ENCODE measurements around the gene HEBP1.
A peak's percentile ranks its signal among the peaks of the same experiment; 100 is the strongest.
"Not testable (repeated sequence)": the region's sequence is repeated elsewhere in the genome, so short reads cannot be mapped to it uniquely, and the experiment has no call there.

The HEBP1 gene, protein sequence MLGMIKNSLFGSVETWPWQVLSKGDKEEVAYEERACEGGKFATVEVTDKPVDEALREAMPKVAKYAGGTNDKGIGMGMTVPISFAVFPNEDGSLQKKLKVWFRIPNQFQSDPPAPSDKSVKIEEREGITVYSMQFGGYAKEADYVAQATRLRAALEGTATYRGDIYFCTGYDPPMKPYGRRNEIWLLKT

DNA sequence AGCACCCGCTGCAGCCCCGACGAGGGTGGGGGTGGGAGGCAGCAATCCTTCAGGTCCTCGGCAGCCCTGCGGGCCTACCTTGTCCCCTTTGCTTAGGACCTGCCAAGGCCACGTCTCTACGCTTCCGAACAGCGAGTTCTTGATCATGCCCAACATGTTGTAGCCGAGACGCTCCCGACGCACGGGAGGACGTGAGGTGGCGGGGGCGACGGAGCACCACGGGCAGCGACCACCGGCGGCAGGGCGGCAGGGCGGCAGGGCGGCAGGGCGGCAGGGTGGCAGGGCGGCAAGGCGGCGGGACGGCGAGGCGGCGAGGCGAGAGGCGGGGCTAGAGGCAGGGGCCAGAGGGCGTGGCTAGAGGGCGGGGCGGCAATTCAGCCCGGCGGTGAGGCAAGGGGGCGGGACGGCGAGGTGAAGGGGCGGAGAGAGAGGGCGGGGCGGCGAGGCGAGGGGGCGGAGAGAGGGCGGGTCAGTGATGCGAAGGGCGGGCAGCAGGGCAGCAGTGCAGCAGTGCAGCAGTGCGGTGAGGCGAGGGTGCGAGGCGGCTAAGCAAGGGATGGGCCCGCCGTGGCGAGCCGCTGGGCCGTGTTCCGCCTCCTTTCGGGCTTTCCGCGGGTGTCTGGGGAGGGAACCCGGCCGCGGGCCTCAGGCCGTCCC, at the start of gene HEBP1:
Gene HEBP1 (minus strand): TSS at position 307 of the 657 bp plus-strand sequence. CDS start 151 bp downstream, at position 156.
- Mint-ChIP-seq H3K4me1 (ENCODE audit: low read depth) (peaks cover 34% of the 10 kb centered on the region), H3K9me3 (ENCODE audit: low read depth) (no peaks in the 10 kb centered on the region), H3K4me3 (peak within 1 kb of the TSS; percentile 94), H3K36me3 (no peaks in the 10 kb centered on the region), H3K27ac (peak within 1 kb of the TSS; percentile 22), H3K27me3 (peaks cover 11% of the 10 kb centered on the region)

DNA sequence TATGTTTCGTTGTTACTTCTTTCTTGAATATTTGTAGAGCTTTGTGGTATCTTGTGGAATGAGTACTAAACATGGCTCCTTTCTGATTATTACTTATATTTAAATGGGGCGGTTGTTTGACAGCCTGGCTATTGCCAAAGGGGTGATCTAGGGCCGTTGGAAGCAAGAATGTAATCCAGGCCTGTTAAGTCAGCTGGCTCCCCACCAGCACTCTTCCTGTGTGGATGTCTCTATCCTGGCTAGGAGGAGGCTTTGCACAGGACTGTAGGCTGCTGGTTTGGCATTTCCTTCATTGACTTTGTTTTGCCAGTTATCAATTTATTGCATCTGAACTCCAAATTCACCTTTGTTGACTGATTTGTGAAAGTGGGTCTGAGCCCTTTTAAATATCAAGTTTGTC, 49.8 kb upstream of the HEBP1 start:
- no peaks in the 10 kb centered on the region for H3K27me3 Mint-ChIP-seq
- peaks cover 6% of the 10 kb centered on the region for H3K36me3 Mint-ChIP-seq
- H3K4me3 Mint-ChIP-seq: no peak overlapping the region
- peaks cover 6% of the 10 kb centered on the region for H3K9me3 Mint-ChIP-seq (ENCODE audit: low read depth)
- peaks cover 13% of the 10 kb centered on the region for H3K4me1 Mint-ChIP-seq (ENCODE audit: low read depth)
- no peak overlapping the region for H3K27ac Mint-ChIP-seq

DNA sequence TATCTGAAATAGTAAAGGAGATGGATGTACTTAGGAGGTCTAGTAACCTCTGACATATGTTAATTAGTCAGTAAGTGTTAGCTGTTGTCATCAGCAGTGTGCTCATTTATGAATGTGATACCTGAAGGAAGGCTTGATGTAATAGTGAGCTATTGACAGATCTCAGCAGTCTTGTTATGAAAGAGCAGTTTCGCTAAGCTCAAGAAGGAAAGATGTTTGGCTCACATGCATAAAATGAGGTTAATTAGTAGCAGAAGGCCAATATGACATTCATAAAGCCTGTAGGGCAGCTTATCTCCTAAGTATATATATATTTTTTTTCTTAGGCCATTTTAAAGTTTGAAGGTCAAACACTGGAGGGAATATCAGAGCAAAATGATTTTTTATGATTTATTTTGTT, 46.9 kb upstream of the HEBP1 start:
- peaks cover 4% of the 10 kb centered on the region for H3K36me3 Mint-ChIP-seq
- no peaks in the 10 kb centered on the region for H3K9me3 Mint-ChIP-seq (ENCODE audit: low read depth)
- H3K4me1 Mint-ChIP-seq (ENCODE audit: low read depth): peaks cover 14% of the 10 kb centered on the region
- H3K4me3 Mint-ChIP-seq: no peak overlapping the region
- no peak overlapping the region for H3K27ac Mint-ChIP-seq
- no peaks in the 10 kb centered on the region for H3K27me3 Mint-ChIP-seq

DNA sequence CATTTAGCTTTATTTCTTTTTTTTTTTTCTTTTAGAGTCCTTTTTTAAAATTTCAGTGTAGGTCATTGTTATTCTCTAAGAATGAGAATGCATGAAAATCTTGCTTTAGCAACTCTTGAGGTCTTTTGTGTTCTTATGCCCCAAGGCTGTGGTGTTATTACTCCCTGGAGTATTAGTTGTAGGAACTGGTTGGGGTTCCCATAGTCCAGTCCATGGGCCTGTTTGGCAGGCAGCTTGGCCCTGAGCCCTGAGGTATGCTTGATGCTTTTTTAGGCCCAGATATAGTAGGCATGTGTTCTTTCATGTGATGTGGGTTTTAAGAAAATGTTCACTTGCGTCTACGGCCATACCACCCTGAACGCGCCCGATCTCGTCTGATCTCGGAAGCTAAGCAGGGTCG, 45.8 kb upstream of the HEBP1 start:
- Mint-ChIP-seq H3K36me3 (peaks cover 2% of the 10 kb centered on the region), H3K4me3 (peak overlapping the region; percentile 88), H3K9me3 (ENCODE audit: low read depth) (no peaks in the 10 kb centered on the region), H3K27ac (no peak overlapping the region), H3K4me1 (ENCODE audit: low read depth) (peaks cover 14% of the 10 kb centered on the region), H3K27me3 (no peaks in the 10 kb centered on the region)

DNA sequence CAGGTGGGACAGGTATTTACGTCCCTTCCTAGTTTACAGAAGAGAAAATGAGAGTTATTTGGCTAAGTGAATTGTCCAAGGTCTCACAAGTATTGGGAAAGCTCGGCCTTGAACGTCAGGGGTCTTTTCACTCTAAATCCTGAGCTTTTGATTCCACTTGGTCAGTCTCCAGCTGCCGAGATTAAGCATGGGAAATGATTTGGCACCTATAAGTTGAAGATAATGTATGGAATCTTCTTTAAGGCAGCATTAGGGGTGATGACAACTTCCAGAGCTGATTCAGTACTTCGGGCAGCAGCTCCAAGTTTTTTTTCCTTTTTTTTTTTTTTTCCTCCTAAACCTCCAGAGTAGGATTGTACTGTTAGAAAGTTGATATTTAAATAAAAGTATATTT, 44.8 kb upstream of the HEBP1 start:
- H3K27ac Mint-ChIP-seq: peak overlapping the region; percentile 59
- peaks cover 14% of the 10 kb centered on the region for H3K4me1 Mint-ChIP-seq (ENCODE audit: low read depth)
- no peaks in the 10 kb centered on the region for H3K9me3 Mint-ChIP-seq (ENCODE audit: low read depth)
- H3K4me3 Mint-ChIP-seq: peak overlapping the region; percentile 88
- H3K27me3 Mint-ChIP-seq: no peaks in the 10 kb centered on the region
- no peaks in the 10 kb centered on the region for H3K36me3 Mint-ChIP-seq

DNA sequence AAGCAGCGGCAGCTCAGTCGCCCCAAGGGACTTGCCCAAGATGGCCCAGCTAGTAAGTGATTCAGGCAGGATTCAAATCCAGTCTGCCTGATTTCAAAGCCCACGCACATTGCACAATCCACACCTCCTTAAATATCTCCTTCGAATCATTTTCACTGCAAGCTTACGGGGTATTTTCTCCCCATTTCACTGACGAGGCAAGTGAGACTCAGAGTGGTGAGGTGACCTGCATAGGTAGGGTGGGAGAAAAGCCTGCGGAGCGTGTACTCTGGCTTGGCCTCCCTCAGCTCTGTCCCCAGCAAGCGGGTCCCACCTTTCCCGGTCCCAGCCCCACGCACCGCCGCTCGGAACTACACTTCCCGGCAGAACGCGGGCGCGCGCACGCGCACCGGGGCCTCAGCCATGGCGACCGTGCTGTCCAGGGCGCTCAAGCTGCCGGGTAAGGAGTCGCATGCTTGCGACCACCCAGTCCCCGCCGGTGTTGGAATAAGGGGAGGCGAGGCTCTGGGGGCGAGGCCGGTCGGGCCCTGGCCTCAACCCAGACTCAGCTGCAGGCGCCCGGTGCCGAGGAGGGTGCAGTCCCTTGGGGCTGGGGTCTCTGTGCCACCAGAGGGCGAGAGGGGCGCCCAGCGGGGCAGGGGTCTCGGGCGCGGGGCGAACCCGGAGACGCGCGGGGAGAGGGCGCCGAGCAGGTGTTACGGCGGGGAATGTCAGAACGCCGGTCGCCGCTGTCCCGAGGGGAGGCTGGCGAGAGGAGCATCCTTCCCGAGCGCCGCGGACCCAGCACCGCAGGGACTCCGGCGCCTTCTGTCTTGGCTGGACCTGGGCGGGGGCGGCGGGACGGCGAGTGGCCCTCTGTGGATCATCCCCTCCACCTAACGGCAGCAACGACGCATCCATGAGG, 44.2 kb upstream of the HEBP1 start, which contains the start of gene FAM234B:
Gene FAM234B (plus strand): TSS at position 380 of the 904 bp plus-strand sequence. CDS start 23 bp downstream, at position 403.
- no peaks in the 10 kb centered on the region for H3K9me3 Mint-ChIP-seq (ENCODE audit: low read depth)
- no peaks in the 10 kb centered on the region for H3K36me3 Mint-ChIP-seq
- peak within 1 kb of the TSS; percentile 72 for H3K27ac Mint-ChIP-seq
- H3K27me3 Mint-ChIP-seq: no peaks in the 10 kb centered on the region
- H3K4me3 Mint-ChIP-seq: peak within 1 kb of the TSS; percentile 88
- H3K4me1 Mint-ChIP-seq (ENCODE audit: low read depth): peaks cover 14% of the 10 kb centered on the region

DNA sequence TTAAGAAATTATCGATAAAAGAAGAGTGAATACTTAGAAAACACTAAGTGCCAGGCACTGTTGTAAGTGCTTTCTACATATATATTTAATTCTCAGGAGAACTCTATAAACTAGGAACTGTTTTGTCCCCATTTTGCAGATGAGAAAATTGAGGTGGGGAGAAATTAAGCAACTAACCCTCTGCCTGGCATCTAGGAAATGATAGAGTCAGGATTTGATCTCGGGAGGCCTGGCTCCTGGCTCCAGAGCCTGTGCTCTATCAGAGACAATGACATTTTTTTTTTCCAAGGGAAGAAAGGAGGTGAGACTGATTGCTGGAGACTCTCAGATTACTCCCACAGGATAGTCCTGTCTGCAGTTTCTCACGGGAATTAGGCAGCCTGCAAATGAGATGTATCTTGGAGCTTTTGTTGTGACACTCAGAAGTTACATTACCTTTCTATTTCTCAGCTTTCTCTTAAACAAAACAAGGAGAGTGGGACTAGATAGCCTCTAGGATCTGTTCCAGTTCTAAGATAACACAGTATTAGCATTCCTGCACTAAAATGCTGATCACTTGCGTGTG, 42.7 kb upstream of the HEBP1 start:
- H3K36me3 Mint-ChIP-seq: no peaks in the 10 kb centered on the region
- H3K27ac Mint-ChIP-seq: no peak overlapping the region
- H3K9me3 Mint-ChIP-seq (ENCODE audit: low read depth): no peaks in the 10 kb centered on the region
- peaks cover 14% of the 10 kb centered on the region for H3K4me1 Mint-ChIP-seq (ENCODE audit: low read depth)
- H3K27me3 Mint-ChIP-seq: no peaks in the 10 kb centered on the region
- H3K4me3 Mint-ChIP-seq: peak overlapping the region; percentile 68

DNA sequence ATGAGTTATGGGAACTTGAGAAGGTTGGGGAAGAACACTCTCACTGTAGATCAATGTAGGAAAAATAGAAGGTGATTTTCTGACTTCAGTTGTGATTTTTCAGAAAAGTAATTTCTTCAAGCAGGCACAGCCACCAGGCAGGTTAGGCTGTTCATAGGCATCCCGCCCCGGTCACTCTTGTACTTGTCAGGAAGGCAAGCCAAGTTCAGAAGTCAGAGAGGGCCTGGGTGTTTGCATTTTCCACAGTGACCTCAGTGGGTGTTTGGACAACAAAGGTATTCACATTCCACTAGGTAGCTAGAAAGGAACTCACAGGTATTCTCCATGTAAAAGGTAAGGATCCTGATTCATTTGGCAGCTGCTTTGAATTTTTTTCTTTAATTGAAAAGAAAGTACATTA, 41.2 kb upstream of the HEBP1 start:
- Mint-ChIP-seq H3K4me1 (ENCODE audit: low read depth) (peaks cover 14% of the 10 kb centered on the region), H3K4me3 (no peak overlapping the region), H3K27me3 (no peaks in the 10 kb centered on the region), H3K36me3 (no peaks in the 10 kb centered on the region), H3K27ac (no peak overlapping the region), H3K9me3 (ENCODE audit: low read depth) (no peaks in the 10 kb centered on the region)

DNA sequence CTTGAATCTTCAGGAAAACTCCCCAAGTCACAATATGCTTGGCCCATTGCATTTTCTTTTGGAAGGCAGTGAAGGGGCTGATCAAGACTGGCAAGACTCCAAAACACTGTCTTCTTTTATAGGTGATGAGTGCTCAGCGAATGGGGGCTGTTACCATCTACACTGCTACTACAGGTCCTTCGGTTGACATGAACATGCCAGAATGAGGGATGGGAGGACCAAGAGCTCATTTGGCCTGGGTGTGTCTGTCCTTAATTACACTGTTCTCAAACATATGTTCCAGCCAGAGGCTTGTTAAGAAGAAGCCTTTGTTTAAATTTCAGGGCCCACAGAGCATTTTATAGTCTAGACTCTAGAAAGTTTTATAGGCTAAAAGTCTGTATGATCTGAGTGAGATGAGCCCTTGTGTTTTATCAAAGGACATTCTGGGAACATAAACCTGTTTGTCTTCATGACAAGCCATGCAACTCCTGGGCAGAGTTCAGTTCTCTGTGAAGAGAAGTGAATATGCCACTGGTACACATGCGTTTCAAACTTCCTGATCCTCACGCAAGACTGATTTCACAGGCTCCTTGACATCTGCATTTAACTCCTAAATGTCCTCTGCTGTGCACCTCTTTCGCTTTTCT, 39.4 kb upstream of the HEBP1 start:
- Mint-ChIP-seq H3K4me3 (no peak overlapping the region), H3K27me3 (no peaks in the 10 kb centered on the region), H3K27ac (no peak overlapping the region), H3K9me3 (ENCODE audit: low read depth) (no peaks in the 10 kb centered on the region), H3K4me1 (ENCODE audit: low read depth) (peaks cover 4% of the 10 kb centered on the region), H3K36me3 (no peaks in the 10 kb centered on the region)

DNA sequence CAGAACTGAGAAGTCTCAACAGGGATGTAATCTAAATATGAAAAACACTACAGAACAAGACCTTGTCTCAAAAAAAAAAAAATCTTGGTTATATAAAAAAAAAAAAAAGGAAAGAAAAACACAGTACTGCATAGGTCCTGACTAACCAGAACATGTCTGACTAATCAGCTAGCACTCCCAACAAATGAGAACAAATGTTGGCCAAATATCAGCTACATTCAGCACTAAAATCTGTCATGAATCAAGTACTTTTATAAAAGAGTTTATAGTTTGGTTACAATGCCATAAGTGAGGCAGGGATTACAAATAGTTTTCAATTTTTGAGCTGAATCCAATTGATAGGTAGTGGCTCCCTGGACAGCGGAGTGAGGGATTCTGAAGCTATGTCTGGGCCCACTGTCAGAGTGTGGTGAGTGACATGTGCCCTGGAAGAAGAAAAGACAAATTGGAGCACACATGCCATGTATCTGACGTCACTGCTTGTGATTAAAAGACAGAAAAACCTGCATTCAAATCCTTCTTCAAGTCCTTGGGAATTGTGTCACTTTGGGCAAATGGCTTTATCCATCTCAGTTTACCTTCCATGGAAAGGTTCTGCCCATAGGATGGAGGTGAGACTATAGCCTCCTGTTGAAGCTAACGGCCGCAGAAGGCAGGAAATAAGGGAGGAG, 38.6 kb upstream of the HEBP1 start:
- Mint-ChIP-seq H3K27me3 (no peaks in the 10 kb centered on the region), H3K27ac (no peak overlapping the region), H3K36me3 (no peaks in the 10 kb centered on the region), H3K4me1 (ENCODE audit: low read depth) (no peaks in the 10 kb centered on the region), H3K9me3 (ENCODE audit: low read depth) (no peaks in the 10 kb centered on the region), H3K4me3 (no peak overlapping the region)

DNA sequence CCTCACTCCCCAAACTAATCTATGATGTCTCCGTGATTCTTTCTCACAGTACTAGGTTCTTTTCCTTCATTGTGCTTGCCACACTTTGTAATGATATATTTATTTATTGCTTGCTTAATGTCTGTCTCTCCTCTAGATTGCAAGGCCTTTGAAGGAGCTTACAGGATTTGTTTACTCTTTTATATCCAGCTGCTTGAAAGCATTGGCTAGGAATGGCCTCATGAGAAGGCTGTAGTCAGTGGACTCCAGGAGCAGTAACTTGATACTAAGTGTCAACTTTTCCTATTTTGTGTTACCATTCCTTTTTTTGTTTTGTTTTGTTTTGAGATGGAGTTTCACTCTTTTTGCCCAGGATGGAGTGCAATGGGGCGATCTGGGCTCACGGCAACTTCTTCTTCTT, 36.8 kb upstream of the HEBP1 start:
- Mint-ChIP-seq H3K36me3 (no peaks in the 10 kb centered on the region), H3K27me3 (no peaks in the 10 kb centered on the region), H3K9me3 (ENCODE audit: low read depth) (no peaks in the 10 kb centered on the region), H3K27ac (no peak overlapping the region), H3K4me3 (no peak overlapping the region), H3K4me1 (ENCODE audit: low read depth) (no peaks in the 10 kb centered on the region)

DNA sequence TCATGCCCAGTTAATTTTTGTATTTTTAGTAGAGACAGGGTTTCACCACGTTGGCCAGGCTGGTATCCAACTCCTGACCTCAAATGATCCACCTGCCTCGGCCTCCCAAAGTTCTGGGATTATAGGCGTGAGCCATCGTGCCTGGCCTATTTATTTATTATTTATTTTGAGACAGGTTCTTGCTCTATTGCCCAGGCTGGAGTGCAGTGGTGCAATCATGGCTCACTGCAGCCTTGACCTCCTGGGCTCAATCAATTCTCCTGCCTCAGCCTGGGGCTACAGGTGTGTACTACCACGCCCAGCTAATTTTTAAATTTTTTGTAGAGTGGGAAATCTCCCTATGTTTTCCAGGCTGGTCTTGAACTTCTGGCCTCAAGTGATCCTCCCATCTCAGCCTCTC, 35.3 kb upstream of the HEBP1 start:
- H3K4me3 Mint-ChIP-seq; H3K27ac Mint-ChIP-seq; H3K4me1 Mint-ChIP-seq (ENCODE audit: low read depth); H3K9me3 Mint-ChIP-seq (ENCODE audit: low read depth); H3K36me3 Mint-ChIP-seq; H3K27me3 Mint-ChIP-seq: not testable (repeated sequence)

DNA sequence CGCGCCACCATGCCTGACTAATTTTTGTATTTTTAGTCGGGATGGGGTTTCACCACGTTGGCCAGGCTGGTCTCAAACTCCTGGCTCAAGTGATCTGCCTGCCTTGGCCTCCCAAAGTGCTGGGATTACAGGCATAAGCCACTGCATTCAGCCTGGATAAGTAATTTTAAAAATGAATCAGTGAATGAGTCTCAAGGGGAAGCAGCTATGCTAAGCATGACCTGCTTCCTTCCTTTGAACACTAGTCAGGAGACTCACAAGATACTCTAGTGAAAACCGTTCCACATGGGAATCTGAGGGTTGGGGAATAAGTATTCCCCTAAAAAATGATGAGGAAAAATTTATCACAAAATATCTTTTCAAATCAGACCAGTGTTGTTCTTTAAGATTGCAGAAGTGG, 33.4 kb upstream of the HEBP1 start:
- no peaks in the 10 kb centered on the region for H3K9me3 Mint-ChIP-seq (ENCODE audit: low read depth)
- no peak overlapping the region for H3K27ac Mint-ChIP-seq
- H3K4me1 Mint-ChIP-seq (ENCODE audit: low read depth): no peaks in the 10 kb centered on the region
- H3K27me3 Mint-ChIP-seq: no peaks in the 10 kb centered on the region
- no peaks in the 10 kb centered on the region for H3K36me3 Mint-ChIP-seq
- H3K4me3 Mint-ChIP-seq: no peak overlapping the region

DNA sequence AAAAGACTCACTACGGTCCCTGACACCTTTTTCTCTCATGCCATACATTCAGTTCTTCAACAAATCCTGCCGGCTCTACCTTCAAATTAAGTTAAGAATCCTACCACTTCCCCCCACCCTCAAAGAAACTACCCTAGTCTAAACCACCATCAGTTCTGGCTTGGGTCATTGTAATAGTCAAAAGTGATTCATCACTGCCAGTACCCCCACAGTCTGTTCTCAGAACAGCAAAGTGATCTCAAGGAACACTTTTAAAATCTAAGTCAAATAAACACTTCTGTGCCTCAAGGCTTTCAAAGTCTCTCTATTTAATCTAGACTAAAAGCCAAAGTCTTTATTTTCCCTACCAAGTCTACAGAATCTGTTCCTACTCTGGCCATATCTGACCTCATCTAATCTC, 32.1 kb upstream of the HEBP1 start:
- Mint-ChIP-seq H3K27ac (no peak overlapping the region), H3K9me3 (ENCODE audit: low read depth) (no peaks in the 10 kb centered on the region), H3K36me3 (no peaks in the 10 kb centered on the region), H3K4me1 (ENCODE audit: low read depth) (no peaks in the 10 kb centered on the region), H3K4me3 (no peak overlapping the region), H3K27me3 (peaks cover 2% of the 10 kb centered on the region)
